Thoracic aorta (tissue), 2 donors: ENCODE data around the gene IL3RA. TPM values are rescaled to one million over a fixed set of nuclear protein-coding genes. Genes with fewer than 3 reads are reported as not detected.
"Not testable (repeated sequence)": the region's sequence is repeated elsewhere in the genome, so short reads cannot be mapped to it uniquely, and the experiment has no call there.

ENCODE experiments used
- ATAC-seq: fragments of 150-250 bp; one replicate; pipeline ENCODE4 v1.8.0; 2017; ENCODE audit warnings: low read depth; ENCODE audit not compliant: insufficient number of reproducible peaks, low FRiP score
- DNase-seq: peaks from one replicate; pipeline ENCODE4 v3.0.0-alpha.2; 2020; ENCODE audit warnings: low spot score
- H3K27ac ChIP-seq, 2 donors: fragments of 200-600 bp; sonication (generic); 1 replicate in 1 of 2; 2 replicates in 1 of 2; pipeline ENCODE4 v1.5.1; 2016; ENCODE audit warnings: mild to moderate bottlenecking in 2 of 2, moderate library complexity in 2 of 2
- H3K27me3 ChIP-seq: fragments of 200-600 bp; sonication (generic); replicated peaks from 2 replicates; pipeline ENCODE4 v1.6.0; 2016; ENCODE audit warnings: mild to moderate bottlenecking; ENCODE audit not compliant: insufficient read depth
- H3K36me3 ChIP-seq: fragments of 200-600 bp; sonication (generic); one replicate; pipeline ENCODE4 v1.5.1; 2016
- H3K4me1 ChIP-seq, 2 donors: fragments of 200-600 bp; sonication (generic); 1 replicate in 1 of 2; 2 replicates in 1 of 2; pipeline versions ENCODE4 v1.5.1 to v1.6.0; 2016; ENCODE audit warnings: low read depth in 2 of 2, mild to moderate bottlenecking in 1 of 2; ENCODE audit not compliant: control insufficient read depth in 1 of 2
- H3K4me3 ChIP-seq: fragments of 200-600 bp; sonication (generic); 2 replicates; pipeline ENCODE4 v1.5.1; 2016; ENCODE audit warnings: mild to moderate bottlenecking
- H3K9me3 ChIP-seq: fragments of 200-600 bp; sonication (generic); 2 replicates; pipeline ENCODE4 v1.5.1; 2016
- total RNA-seq, 2 donors: library from RNA; depleted of rRNA; stranded (reverse); fragments of >200 nt; gene quantifications; one replicate each; pipeline versions ENCODE4 v1.1.0 to v1.2.3, GENCODE V29; 2016
- TF ChIP-seq, protein P1 (sequence below): fragments of 200-600 bp; sonication (generic); IDR thresholded peaks from one replicate; pipeline ENCODE4 v1.5.1; 2019; ENCODE audit warnings: antibody characterized with exemption

The IL3RA gene
- total RNA-seq, 2 donors from 2014 or later: 7.3 to 13.5 TPM

DNA sequence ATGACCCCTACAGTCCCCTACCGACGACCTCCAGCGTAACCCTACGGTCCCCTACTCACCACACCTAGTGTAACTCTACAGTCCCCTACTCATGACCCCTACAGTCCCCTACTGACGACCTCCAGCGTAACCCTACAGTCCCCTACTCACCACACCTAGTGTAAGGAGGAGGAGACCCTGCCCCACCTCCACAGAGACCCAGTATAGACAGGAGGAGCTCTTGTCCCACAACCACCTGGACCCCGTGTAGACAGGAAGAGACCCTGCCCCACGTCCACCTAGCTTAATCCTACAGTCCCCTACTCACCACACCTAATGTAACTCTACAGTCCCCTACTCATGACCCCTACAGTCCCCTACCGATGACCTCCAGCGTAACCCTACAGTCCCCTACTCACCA lies 41.0 kb upstream of the IL3RA start:
- Histone ChIP-seq H3K27me3 (no peaks in the 10 kb centered on the region), H3K4me3 (no peak overlapping the region), H3K27ac (no peak overlapping the region), H3K9me3 (no peaks in the 10 kb centered on the region), H3K4me1 (no peaks in the 10 kb centered on the region), H3K36me3 (no peaks in the 10 kb centered on the region)
- TF ChIP-seq, protein P1, sequence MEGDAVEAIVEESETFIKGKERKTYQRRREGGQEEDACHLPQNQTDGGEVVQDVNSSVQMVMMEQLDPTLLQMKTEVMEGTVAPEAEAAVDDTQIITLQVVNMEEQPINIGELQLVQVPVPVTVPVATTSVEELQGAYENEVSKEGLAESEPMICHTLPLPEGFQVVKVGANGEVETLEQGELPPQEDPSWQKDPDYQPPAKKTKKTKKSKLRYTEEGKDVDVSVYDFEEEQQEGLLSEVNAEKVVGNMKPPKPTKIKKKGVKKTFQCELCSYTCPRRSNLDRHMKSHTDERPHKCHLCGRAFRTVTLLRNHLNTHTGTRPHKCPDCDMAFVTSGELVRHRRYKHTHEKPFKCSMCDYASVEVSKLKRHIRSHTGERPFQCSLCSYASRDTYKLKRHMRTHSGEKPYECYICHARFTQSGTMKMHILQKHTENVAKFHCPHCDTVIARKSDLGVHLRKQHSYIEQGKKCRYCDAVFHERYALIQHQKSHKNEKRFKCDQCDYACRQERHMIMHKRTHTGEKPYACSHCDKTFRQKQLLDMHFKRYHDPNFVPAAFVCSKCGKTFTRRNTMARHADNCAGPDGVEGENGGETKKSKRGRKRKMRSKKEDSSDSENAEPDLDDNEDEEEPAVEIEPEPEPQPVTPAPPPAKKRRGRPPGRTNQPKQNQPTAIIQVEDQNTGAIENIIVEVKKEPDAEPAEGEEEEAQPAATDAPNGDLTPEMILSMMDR: no peak
- DNase-seq (no peak), ATAC-seq (no peak)

DNA sequence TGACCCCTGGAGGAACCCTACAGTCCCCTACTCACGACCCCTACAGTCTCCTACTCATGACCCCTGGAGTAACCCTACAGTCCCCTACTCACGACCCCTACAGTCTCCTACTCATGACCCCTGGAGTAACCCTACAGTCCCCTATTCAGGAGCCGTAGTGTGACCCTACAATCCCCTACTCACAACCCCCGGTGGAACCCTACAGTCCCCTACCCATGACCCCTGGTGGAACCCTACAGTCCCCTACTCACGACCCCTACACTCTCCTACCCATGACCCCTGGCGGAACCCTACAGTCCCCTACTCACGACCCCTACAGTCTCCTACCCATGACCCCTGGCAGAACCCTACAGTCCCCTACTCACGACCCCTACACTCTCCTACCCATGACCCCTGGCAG lies 39.0 kb upstream of the IL3RA start:
- ATAC-seq, H3K4me3 ChIP-seq, H3K27ac ChIP-seq, DNase-seq, H3K36me3 ChIP-seq, H3K9me3 ChIP-seq, H3K27me3 ChIP-seq, H3K4me1 ChIP-seq: not testable (repeated sequence)

- ATAC-seq: no peak
- H3K27me3 ChIP-seq: no peaks in the 10 kb centered on the region
- H3K36me3 ChIP-seq: no peaks in the 10 kb centered on the region
- H3K4me1 ChIP-seq: no peaks in the 10 kb centered on the region
- no peaks in the 10 kb centered on the region for H3K9me3 ChIP-seq
- TF ChIP-seq, protein P1: no peak
- H3K4me3 ChIP-seq: no peak overlapping the region
- no peak for DNase-seq
- no peak overlapping the region for H3K27ac ChIP-seq
Observed at GRCh38 chrX:1300449-1300848, 36.1 kb upstream of the IL3RA start.

GRCh38 chrX:1305411-1305810 lies 31.2 kb upstream of the IL3RA start:
- Histone ChIP-seq H3K4me1 (no peaks in the 10 kb centered on the region), H3K27ac (no peak overlapping the region), H3K4me3 (no peak overlapping the region), H3K27me3 (no peaks in the 10 kb centered on the region), H3K36me3 (no peaks in the 10 kb centered on the region), H3K9me3 (no peaks in the 10 kb centered on the region)
- DNase-seq (no peak), ATAC-seq (no peak)
- TF ChIP-seq, protein P1: no peak

DNA sequence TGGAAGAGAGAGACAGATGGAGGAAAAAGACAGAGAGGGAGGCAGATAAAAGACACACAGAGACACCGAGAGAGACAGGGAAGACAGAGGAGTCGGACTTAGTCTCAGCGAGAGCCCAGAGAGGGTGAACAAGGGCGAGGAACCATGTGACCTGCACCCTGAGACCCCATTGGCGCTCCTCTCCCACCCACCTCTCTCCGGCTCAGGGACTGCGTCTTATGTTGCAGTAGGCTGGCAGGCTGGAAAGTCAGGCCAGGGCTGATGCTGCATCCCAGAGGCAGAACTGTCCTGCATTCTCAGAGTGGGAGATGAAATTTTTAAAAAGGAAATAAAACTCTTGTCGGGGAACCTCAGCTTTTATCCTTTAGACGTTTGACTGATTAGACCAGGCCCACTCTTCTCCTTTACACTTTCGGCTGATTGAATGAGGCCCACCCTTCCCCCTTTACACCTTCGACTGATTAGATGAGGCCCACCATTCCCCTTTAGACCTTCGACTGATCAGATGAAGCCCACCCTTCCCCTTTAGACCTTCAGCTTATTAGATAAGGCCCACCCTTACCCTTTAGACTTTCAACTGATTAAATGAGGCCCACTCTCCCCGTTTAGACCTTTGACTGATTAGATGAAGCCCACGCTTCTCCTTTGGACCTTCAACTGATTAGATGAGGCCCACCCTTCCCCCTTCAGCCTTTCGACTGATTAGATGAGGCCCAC lies 29.5 kb upstream of the IL3RA start:
- Histone ChIP-seq H3K36me3 (no peaks in the 10 kb centered on the region), H3K4me3 (no peak overlapping the region), H3K9me3 (no peaks in the 10 kb centered on the region), H3K27me3 (no peaks in the 10 kb centered on the region), H3K4me1 (no peaks in the 10 kb centered on the region), H3K27ac (no peak overlapping the region)
- DNase-seq (no peak), ATAC-seq (no peak)
- TF ChIP-seq, protein P1: no peak
